ENCODE data around the gene TCEAL9.
A peak's percentile ranks its signal among the peaks of the same experiment; 100 is the strongest.
"Not testable (repeated sequence)": the region's sequence is repeated elsewhere in the genome, so short reads cannot be mapped to it uniquely, and the experiment has no call there.

Gene TCEAL9

GRCh38 chrX:103376118-103376978 is 20.0 kb downstream of the TCEAL9 start, which contains the start of gene BEX3:
BEX3 (plus strand) TSS chrX:103376538; CDS start chrX:103377522, 984 bp downstream.
- peak; percentile 48 for DNase-seq

- peak; percentile 10 for DNase-seq
Measured at GRCh38 chrX:103376979-103377324, 20.6 kb downstream of the TCEAL9 start.

- no peak for DNase-seq
Measured at GRCh38 chrX:103378990-103379389, 22.7 kb downstream of the TCEAL9 start.

- DNase-seq = no peak
Measured at GRCh38 chrX:103382877-103383276, 26.6 kb downstream of the TCEAL9 start.

GRCh38 chrX:103384672-103385071 is 28.4 kb downstream of the TCEAL9 start:
- DNase-seq = no peak

- DNase-seq = not testable (repeated sequence)
Measured at GRCh38 chrX:103385283-103385830, 29.1 kb downstream of the TCEAL9 start.

GRCh38 chrX:103386332-103386731 is 30.0 kb downstream of the TCEAL9 start:
- no peak for DNase-seq

GRCh38 chrX:103393487-103393886 is 37.2 kb downstream of the TCEAL9 start:
- no peak for DNase-seq

- DNase-seq = no peak
Measured at GRCh38 chrX:103396186-103396585, 39.9 kb downstream of the TCEAL9 start.

- DNase-seq = no peak
Measured at GRCh38 chrX:103396660-103397059, 40.4 kb downstream of the TCEAL9 start.

GRCh38 chrX:103397707-103398106 is 41.4 kb downstream of the TCEAL9 start:
- no peak for DNase-seq

- no peak for DNase-seq
Measured at GRCh38 chrX:103398421-103398864, 42.1 kb downstream of the TCEAL9 start.

- DNase-seq = no peak
Measured at GRCh38 chrX:103399744-103400143, 43.4 kb downstream of the TCEAL9 start.

- DNase-seq = no peak
Measured at GRCh38 chrX:103400931-103401330, 44.6 kb downstream of the TCEAL9 start.

GRCh38 chrX:103404231-103405008 is 48.1 kb downstream of the TCEAL9 start:
- DNase-seq = peak; percentile 26

- DNase-seq = no peak
Measured at GRCh38 chrX:103405009-103405333, 48.7 kb downstream of the TCEAL9 start.

- DNase-seq = no peak
Measured at GRCh38 chrX:103406256-103406655, 50.0 kb downstream of the TCEAL9 start.

GRCh38 chrX:103407776-103408175 is 51.5 kb downstream of the TCEAL9 start:
- DNase-seq = no peak

All from activated naive CD4-positive, alpha-beta T cell treated with anti-CD3 and anti-CD28 coated beads, Interleukin-2, amount 50 U/mL, for 16 hours (primary cell).